ENCODE measurements around the gene NAGPA.

NAGPA gene

GRCh38 chr16:5025171-5025632 lies 8.5 kb downstream of the NAGPA start:
- DNase-seq = peak in 1 of 2 donors; percentile 4

DNA sequence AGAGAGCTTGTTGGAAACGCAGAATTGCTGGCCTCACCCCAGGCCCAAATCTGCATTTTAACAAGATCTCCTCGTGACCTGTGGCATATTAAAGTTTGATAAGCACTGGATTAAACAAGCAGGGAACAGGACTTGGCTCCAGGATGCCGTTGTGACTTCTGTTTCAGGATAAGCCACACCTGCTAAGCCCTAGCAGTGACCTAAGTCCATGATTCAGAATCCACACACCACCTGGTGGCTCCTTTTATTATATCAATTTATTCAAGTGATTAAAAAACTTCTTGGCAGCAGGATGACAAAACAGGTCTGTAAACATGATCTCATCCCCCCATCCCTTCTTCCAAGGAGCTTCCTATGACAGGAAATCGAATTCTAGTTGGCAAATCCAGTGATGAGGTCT lies 9.1 kb downstream of the NAGPA start:
- no peak for DNase-seq

GRCh38 chr16:5022521-5022920 lies 11.2 kb downstream of the NAGPA start:
- DNase-seq = no peak

- DNase-seq = no peak
Measured at GRCh38 chr16:5020551-5020950, 13.2 kb downstream of the NAGPA start.

- DNase-seq = no peak
Measured at GRCh38 chr16:5019775-5020174, 14.0 kb downstream of the NAGPA start.

DNA sequence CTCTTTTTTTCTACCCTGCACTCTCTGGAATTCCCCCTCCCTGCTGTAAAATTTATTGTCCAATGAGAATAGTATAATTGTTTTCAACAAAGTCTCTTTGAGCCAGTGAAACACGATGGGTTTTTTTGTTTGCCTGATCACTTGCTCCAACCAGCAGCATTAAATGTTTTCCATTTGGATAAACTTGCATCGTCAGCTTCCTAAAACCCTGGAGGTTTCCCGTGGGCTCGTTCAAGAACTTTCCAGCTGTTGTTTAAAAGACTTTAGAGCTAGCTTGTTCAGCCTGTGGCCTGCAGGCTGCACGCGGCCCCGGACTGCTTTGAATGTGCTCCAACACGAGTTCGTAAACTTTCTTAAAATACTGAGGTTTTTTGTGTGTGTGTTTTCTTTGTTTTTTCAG lies 14.9 kb downstream of the NAGPA start:
- no peak for DNase-seq

GRCh38 chr16:5017678-5017969 lies 16.1 kb downstream of the NAGPA start:
- DNase-seq = no peak

GRCh38 chr16:5016967-5017677 lies 16.6 kb downstream of the NAGPA start:
- no peak for DNase-seq

- no peak for DNase-seq
Measured at GRCh38 chr16:5015887-5016286, 17.8 kb downstream of the NAGPA start.

- no peak for DNase-seq
Measured at GRCh38 chr16:5015351-5015750, 18.4 kb downstream of the NAGPA start.

DNA sequence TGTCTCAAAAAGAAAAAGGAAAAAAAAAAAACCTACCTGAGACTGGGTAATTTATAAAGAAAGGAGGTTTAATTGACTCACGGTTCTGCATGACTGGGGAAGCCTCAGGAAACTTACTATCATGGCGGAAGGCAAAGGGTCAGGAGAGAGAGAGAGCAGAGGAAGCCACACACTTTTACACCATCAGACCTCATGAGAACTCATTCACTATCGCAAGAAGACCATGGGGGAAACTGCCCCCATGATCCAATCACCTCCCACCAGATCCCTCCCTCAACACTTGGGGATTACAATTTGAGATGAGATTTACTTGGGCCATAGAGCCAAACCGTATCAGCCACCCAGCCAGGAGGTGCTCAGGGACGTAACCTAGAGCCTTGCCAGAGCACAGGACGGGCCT lies 20.8 kb downstream of the NAGPA start:
- no peak for DNase-seq

DNA sequence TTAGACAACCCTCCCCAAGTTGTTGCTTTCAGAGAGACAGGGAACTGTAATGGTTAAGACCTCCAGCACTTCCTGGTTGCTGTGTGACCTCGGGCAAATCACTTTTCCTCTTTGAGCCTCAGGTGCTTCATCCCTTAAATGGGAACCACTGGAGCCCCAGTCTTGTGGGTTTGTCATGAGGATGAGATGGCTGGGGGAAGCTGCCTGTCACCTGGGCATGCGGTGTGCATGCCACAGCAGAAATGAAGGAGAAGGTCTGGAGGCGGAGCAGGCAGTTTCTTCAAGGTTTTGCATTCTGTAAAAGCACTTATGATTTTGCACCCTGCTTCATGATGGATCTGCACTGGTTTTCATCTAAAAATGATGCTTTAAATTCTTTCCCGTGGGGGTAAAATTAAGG lies 22.1 kb downstream of the NAGPA start:
- no peak for DNase-seq

- DNase-seq = no peak
Measured at GRCh38 chr16:5010576-5011329, 23.0 kb downstream of the NAGPA start.

GRCh38 chr16:5008311-5008731 lies 25.4 kb downstream of the NAGPA start:
- DNase-seq = no peak

DNA sequence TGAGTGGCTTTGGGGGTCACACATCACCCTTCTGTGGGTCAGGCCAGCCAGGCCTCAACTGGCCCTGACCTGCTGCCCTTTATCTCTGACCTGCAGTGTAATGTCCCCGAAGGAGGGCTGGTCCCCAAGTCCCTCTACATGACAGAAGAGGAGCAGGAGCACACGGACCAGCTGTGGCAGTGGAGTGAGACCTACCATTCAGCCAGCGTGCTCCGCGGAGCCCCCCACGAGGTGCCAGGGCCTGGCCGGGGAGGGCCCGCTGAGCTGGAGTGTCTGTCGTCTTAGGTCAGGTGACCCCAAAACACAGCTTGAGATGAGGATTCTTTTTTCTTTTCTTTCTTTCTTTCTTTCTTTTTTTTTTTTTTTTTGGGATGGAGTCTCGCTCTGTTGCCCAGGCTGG lies 26.5 kb downstream of the NAGPA start:
- DNase-seq = no peak

- no peak for DNase-seq
Measured at GRCh38 chr16:5006348-5007193, 27.2 kb downstream of the NAGPA start.

- DNase-seq = no peak
Measured at GRCh38 chr16:5005916-5006315, 27.8 kb downstream of the NAGPA start.

DNA sequence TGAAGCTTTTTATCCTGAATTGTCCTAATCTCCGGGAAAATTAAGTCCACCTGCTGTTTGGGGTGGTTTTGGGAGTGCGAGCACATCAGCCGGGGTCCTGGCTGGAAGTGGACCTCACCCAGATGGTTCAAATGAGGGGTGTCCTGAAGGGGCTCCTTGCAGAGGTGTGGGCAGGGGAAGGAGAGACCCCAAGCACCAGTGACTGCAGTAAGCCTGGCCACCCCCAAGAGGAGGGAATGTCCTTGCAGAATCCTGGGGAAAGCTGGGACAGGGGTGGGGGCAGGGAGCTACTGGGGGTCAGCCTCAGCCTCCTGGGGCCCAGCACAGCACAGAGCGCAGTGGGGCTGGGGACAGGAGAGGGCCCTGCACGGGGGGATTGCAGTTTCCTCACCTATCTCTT lies 29.4 kb downstream of the NAGPA start:
- DNase-seq = no peak

DNA sequence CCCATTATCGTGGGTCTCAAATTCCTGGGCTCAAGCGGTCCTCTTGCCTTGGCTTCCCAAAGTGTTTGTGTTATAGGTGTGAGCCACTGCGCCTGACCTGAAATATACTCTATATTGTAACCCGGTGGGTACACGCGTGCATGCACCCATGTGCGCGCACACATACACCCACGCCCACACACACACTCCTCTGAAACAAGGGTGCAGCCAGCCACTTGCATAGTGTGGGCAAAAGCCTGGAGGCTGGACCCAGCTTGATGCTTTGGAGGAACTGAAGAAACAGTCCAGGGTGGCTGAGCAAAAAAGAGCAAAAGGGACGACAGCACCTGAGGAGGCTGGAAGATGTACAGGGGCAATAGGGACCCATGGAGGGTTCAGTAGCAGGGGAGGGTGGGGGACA lies 29.9 kb downstream of the NAGPA start:
- DNase-seq = no peak

DNA sequence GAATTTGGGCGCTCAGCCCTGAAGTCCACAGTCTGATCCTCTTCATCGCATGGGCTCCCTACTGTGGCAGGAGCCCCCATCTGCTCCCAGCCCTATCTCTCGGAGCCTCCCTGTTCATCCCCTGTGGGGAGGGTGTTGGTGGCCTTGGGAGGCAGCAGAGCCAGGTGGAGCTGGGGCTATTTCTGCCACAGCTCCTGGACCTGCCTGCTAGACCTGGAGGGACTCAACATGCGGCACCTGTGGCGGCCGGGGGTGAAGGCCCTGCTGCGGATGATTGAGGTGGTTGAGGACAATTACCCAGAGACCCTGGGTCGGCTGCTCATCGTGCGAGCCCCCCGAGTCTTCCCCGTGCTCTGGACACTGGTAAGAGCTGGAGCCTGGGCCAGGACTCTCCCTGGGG lies 30.5 kb downstream of the NAGPA start:
- DNase-seq = no peak

DNA sequence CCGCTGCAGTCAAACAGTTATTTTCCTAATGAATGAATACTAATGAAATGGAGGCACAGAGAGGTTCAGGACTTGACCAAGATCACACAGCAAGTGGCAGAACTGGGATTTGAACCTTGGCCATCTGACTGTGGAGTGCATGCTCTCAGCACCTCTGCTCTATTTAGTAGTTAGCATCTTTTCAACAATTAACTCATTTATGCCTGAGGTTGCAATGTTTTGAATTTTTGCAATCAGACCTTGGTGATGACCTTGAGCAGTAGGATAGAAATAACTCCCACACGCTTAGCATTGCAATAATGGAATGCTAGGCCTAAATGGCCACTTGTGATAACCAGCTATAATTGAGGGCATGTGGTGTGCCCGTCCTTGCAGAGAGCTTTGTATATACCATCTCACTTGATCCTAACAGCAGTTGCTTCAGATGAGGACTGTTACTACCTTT lies 31.0 kb downstream of the NAGPA start:
- DNase-seq = no peak

DNA sequence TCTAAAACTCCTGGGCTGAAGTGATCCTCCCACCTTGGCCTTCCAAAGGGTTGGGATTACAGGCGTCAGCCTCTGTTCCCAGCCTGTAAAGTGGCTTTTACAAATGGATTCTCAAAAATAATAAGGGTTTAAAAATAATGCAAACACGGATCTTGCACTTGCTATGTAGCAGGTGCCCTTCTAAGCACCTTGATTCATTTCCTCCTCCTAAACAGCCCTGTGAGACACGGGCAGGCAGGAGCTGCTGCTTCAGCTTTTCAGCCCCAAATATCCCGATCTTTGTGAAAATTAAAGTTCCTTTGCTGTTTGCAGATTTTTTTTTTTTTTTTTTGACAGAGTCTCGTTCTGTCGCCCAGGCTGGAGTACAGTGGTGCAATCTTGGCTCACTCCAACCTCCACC lies 31.7 kb downstream of the NAGPA start:
- DNase-seq = no peak

DNA sequence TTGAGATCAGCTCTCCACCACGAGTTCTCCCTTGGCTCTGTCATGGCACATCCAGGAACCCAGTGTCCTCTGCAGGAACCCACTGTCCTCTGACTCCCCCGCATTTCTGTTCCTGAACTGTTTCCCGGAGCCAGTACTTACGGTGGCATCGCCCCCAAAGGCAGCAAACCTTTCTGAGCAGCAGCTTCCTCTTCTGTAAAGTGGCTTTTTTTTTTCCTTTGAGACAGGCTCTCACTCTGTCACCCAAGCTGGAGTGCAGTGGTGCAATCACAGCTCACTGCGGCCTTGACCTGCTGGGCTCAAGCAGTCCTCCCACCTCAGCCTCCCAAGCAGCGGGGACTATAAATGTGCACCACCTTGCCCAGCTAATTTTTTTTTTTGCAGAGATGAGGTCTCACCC lies 32.2 kb downstream of the NAGPA start:
- no peak for DNase-seq

DNA sequence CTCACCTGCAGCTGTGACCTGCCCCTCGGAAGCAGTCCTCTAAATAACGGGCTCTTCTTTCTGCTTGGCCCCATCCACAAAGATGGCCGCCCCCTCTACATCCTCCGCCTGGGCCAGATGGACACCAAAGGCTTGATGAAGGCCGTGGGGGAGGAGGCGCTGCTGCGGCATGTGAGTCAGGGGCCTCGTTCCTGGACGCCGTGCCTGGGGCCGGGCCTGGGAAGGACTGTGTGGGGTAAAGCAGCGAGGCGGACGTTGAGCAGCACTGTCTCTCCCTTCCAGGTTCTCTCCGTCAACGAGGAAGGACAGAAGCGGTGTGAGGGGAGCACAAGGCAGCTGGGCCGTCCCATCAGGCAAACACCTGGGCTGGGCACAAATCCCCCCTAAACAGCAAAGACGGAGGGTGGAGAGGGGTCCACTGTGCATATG lies 33.1 kb downstream of the NAGPA start:
- no peak for DNase-seq
